HG02885 (cell line): Measurements from ENCODE around the gene GUCD1.

Source experiments
- ATAC-seq: cut with Tn5 transposase; IDR thresholded peaks from one replicate; pipeline ENCODE4 v1.9.1; 2021; ENCODE audit warnings: mild to moderate bottlenecking; ENCODE audit not compliant: unreplicated experiment, poor library complexity

The GUCD1 gene

DNA sequence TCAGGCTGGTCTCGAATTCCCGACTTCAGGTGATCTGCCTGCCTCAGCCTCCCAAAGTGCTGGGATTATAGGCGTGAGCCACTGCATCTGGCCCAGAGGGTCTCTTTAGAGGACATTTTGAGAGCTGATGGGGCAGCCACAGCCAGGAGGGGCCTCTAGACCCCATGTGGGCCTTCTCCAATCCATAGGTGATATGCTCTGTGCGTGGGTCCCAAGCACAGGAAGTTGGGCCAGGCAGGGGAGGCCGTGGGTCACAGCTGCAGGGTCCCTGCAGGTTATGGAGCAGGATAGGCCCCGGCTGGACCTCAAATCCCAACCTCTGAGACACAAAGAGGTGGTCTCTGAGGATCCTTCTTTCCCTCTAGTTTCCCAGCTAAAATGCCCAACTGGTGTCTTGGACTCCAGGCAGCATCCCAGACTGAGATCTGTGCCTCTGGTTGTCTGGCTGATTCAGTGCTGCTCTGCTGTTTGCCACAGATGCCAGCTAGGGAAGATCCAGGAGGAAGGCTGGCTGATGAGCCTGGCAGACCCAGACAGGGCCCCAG is 36.4 kb upstream of the GUCD1 start:
- ATAC-seq = no peak

GRCh38 chr22:24590596-24591173 is 35.7 kb upstream of the GUCD1 start:
- no peak for ATAC-seq

GRCh38 chr22:24589518-24590030 is 34.6 kb upstream of the GUCD1 start:
- no peak for ATAC-seq

DNA sequence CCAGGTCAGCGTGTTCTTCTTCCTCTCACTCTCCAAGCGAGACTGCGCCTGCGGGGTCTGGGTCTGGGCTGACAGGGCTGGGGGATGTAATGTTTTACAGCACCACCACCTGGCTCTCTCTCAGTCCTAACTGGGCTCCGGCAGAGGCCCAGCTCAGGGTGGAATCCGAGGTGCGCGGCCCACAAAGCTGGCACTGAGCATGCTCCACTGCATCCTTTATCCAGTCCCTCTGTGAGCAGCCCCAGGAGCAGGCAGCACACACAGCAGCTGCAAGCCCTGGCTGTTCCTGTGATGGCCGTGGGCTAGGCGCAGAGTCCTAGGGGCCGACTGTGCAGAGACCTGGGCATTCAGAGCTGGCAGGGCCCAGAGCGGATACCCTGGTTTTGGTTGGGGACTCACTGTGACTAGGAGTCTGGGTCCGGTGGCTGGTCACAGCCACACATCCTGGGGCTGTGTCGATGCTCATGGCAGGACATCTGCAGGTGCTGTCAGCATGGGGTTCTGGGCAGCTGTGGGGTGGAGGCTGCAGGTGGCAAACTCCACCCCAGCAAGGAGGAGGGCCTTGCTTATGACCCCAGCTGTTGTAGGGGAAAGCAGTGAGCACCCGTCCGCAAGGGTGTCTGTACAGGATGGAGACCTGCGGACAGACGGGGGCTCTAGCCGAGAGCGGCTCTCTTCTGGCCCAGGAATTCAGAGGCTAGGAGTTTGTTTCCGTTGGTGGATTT is 34.0 kb upstream of the GUCD1 start:
- no peak for ATAC-seq

DNA sequence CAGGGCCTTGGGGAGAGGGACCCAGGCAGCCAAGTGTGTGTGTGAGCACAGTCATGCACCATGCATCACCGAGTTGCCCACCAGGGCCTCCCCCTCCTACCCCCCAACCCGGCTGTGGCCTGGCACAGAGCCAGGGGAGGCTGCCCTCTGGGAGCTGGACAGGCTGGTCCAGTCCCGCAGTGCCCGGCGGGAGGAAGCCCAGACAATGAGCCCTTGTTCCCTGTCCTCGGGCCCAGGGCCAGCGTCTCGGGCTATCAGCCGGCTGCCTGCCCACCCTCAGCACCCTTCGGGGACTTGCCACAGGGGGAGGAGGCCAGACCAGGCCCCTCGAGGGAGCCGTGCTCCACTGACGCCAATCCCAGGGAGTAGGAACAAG is 33.4 kb upstream of the GUCD1 start:
- ATAC-seq = no peak

- ATAC-seq = no peak
Observed at GRCh38 chr22:24587948-24588347, 33.0 kb upstream of the GUCD1 start.

- no peak for ATAC-seq
Observed at GRCh38 chr22:24587251-24587650, 32.3 kb upstream of the GUCD1 start.

DNA sequence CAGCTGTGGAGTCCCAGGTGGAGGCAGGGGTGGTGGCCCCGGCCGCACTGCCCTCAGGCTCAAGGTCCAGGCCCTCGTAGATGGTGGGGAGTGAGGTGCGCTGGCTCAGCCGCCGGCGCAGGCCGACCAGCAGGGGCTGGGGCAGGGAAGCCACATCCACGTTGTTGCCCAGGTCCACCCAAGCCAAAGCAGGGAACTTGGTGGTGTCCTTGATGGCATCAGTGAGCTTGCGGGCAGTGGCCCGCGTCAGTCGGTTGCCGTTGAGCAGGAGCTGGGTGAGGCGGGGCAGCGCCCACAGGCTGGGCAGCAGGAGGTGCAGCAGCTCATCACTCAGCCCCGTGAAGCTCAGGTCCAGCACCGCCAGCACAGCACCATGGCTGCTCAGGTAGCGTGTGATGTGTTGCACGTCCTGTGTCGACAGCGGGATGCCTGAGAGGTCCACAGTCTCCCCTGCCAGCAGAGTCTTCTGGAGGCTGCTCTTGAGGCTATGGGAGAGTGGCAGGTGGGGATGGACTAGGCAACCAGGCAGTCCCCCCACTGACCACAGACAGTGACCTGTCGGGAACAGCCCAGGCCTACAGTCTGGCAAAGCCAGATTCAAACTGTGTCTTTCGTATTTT is 31.1 kb upstream of the GUCD1 start:
- no peak for ATAC-seq

- ATAC-seq = no peak
Observed at GRCh38 chr22:24585461-24585860, 30.5 kb upstream of the GUCD1 start.

DNA sequence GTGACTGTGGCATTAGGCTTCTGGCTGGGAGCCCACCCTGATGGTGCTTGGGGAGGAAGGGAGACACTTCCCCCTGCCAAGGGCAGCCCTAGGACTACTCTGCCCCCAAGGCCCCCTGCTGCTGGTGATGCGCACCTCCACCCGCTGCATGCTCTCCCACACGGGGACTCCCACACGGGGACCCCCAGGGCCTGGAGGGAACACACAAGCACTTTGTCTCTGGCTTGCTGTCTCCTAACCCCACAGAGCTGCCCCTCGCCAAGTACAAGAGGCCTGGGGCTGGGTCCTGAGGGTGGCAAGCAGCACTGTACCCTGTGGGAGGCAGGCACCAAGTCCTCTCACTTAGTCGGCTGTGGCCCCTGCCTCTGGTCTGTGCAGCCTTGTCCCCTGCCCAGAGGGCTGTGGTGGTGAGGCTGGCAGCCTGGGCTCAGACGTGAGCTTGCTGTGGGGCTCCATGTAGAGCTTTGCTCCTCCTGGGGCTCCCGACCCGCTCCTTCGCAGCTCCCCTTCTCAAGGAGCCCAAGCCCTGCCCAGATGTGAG is 30.0 kb upstream of the GUCD1 start:
- no peak for ATAC-seq

DNA sequence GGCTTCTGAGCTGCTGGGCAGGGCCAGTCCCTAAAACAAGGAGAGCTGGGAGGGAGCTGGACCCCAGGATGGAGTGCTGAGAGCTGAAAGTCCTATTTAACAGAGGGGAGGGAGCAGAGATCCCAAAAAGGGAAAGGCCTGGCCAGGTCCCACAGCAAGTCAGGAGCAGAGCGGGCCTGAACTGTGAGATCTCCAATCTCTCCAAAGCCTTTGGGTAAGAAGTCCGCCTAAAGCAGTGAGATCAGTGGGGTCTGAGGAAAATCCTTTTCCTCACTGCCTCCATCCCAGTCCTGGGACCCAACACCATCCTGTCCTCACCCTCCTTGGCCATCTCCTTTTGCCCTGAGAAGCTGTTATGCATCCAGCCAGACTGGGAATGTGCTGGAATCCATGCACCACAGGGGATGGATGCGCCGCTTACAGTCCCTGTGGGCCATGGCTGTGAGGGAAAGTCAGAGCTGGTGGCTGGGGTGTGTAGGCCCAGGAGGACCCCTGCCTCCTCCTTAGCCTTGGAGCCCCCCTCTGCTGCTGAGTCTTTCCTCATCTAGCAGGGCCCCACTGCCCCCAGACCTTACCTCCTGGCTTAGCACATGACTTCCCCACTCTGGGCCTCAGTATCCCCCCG is 29.3 kb upstream of the GUCD1 start:
- ATAC-seq = no peak

DNA sequence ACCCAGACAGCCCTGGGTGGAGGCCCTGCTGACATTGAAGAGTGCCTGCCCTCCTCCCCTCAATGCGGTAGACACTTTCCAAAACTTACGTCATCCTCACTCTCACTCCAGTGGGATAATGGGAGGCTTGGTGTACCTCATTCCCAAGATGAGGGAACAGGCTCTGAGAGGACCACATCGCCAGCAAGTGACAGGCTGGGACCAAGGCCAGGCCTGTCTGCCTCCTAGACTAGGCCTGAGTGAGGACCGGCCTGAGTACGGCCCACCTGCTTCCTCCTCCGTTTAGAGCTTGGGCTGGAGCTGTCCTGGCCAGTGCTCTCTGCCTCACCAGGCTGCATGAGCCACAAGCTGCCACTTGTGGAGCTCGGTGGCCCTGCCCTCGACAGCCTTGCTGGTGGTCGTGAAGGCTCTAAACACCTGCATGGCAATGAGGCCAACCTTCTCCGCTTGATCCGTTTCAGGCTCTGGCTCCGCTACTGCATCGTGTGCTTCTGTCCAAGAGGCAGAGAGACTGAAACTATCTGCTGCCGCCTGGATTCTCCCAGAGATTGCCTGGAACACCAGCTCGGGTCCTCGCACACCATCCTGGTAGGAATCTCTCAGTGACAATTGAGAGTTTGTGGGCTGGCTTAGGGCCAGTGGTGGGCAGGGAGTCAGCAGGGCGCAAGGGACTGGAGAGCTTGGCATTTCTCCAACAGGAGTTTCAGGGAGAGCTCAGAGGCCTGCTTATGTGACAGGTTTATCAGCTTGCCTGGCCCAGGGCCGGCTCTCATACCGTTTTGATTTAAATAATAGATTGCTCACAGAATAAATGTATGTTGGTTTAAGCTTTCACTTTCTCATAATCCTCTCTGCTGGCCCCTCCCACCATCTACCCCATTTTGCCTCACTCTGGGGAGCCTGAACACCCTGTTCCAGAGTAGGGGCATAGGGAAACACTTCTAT is 28.6 kb upstream of the GUCD1 start:
- no peak for ATAC-seq

DNA sequence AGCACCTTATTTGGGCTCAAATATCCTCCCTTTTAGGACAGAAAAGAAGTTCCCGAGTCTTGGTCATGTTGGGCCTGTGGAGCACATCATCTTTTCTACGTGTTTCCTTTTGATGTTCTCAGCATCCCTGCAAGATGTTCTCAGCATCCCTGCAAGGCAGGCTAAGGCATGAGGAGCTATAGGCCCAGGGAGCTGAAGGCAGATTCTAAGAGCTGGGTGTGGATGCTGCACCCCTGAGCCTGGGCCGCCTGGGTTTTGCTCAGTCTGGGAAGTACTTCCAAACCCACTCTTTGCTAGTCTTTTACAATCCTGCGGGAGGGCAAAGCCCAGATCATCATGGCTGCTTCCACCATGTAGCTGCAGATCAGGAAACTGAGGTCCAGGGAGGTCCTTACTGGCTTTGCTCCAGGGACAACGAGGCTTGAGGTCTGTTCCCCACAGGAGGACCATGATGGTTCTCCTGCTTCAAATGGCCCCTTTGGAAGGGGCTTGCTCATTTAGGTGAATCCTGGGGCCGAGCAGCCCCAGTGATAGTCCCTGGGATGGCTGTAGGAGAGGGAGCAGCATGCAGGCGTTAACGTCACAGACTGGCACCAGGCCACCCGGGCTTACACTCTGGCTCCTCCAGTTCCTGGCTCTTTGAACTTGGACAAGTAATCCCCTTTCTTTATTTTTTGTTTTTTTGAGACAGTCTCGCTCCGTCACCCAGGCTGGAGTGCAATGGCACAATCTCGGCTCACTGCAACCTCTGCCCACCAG is 27.3 kb upstream of the GUCD1 start:
- no peak for ATAC-seq

GRCh38 chr22:24580276-24580675 is 25.3 kb upstream of the GUCD1 start:
- no peak for ATAC-seq

- ATAC-seq = no peak
Observed at GRCh38 chr22:24579258-24579601, 24.3 kb upstream of the GUCD1 start.

DNA sequence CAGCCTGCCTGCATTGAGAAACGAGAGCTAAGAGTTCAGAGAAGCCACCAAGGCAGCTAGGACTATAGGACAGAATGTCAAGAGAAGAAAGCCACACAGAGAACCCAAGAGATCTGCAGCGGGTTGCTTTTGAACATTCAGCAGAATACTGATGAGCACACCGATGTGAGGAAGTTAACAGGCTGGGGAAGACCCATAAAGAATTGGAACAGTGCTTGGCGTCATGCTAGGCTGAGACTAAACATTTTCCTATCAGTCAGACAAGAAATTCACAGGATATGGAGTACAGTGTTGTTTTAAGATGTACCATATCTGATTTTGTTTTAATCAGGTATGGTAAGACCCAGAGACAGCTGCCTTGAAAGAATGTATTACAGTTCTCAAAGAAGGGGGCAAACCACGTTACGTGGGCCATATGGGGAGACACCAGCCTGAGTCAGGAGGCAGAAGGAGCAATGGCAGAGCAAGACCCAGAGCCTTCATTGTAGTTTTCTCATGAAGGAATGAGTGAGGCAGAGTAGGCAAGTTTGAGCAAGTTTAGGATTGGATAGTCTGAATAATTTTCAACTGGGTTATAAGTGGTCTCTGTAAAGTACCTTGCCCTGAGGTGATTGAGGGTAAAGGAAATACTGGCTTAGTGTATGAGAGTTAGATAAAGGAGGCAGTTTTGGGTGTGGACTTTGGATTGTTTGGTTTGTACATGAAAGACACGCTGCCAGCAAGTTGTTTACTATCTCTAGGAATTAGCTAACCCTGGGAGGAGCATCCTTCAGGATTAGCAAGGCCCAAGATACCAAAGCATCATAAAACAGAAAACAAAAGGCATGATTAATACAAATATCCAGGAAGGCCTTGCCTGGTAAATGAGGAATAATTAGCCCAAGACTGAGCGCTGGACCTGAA is 23.7 kb upstream of the GUCD1 start:
- no peak for ATAC-seq

DNA sequence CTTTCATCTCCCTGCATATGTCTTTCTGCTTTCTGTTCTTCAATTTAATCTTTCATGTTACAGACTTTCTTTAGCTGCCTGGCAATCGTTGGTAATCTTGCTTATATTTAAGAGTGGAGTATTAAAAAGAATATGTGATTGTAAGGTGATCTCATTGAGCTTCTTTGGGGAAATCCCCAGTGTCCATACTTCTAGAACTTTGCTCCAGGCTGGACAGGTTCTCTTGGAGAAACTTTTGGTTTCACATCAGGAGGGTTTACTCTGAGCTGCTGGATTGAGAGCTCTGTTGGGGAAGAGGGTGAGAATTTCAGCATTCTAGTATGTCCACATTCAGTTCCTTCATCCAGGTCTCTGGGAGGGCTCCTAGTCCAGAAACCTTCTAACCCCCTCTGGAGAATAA is 21.8 kb upstream of the GUCD1 start:
- ATAC-seq = no peak

GRCh38 chr22:24571266-24571665 is 16.3 kb upstream of the GUCD1 start:
- ATAC-seq = no peak
